ENCODE results near the gene KIAA1586.
"Not testable (repeated sequence)": the region's sequence is repeated elsewhere in the genome, so short reads cannot be mapped to it uniquely, and the experiment has no call there.

The KIAA1586 gene

GRCh38 chr6:57089687-57090457 is 43.4 kb downstream of the KIAA1586 start, which contains the start of gene ZNF451:
Gene ZNF451, plus strand, starts transcription at chr6:57090188. Its CDS starts 66 bp downstream, at chr6:57090254.
- TF ChIP-seq FOXK2 (IDR thresholded peaks at IDR 0.05) (no peak), ELF4 (IDR thresholded peaks at IDR 0.05) (0 out of 2 replicates have a peak, but pooled peaks have one; percentile 22), L3MBTL2 (conservative IDR thresholded peaks at IDR 0.05) (peak; percentile 91), FOXM1 (IDR thresholded peaks at IDR 0.05; ENCODE audit: borderline replicate concordance) (no peak), LEF1 (IDR thresholded peaks at IDR 0.05; ENCODE audit: borderline replicate concordance) (no peak), BHLHE40 (IDR thresholded peaks at IDR 0.05; ENCODE audit: borderline replicate concordance) (no peak), ARNT (IDR thresholded peaks at IDR 0.05) (no peak), NFRKB (IDR thresholded peaks at IDR 0.05) (no peak), HDGF (IDR thresholded peaks at IDR 0.05; ENCODE audit: borderline replicate concordance) (no peak; the same call in 1 of the 2 replicates), SUZ12 (IDR thresholded peaks at IDR 0.05) (no peak), PKNOX1 (IDR thresholded peaks at IDR 0.05) (no peak)
- POLR2A ChIA-PET, result interaction anchor here (1.0 kb wide), 3 partner anchors 81 to 132 kb away, joined by 3 to 6 read pairs (median 4); partner anchors contain the start of gene RAB23
- peak; percentile 90 for DNase-seq (ENCODE audit: extremely low spot score)
- CTCF ChIA-PET, result no interaction called here

- CTCF ChIA-PET; POLR2A ChIA-PET; DNase-seq (ENCODE audit: extremely low spot score): not testable (repeated sequence)
These were observed 44.1 kb downstream of the KIAA1586 start for GRCh38 chr6:57090458-57091067.

GRCh38 chr6:57091375-57091774 is 44.9 kb downstream of the KIAA1586 start:
- CTCF ChIA-PET; POLR2A ChIA-PET; DNase-seq (ENCODE audit: extremely low spot score): not testable (repeated sequence)

- ChIA-PET CTCF (no interaction called here), POLR2A (no interaction called here)
- no peak for DNase-seq (ENCODE audit: extremely low spot score)
- no peak for TF ChIP-seq TARDBP (IDR thresholded peaks at IDR 0.05)
- no peak for TF ChIP-seq SP1 (IDR thresholded peaks at IDR 0.05)
- TF ChIP-seq ZNF384 (IDR thresholded peaks at IDR 0.05), result no peak
- TF ChIP-seq PKNOX1 (IDR thresholded peaks at IDR 0.05), result no peak
- TF ChIP-seq CTBP1 (IDR thresholded peaks at IDR 0.05; ENCODE audit: borderline replicate concordance), result no peak
- TF ChIP-seq ARNT (IDR thresholded peaks at IDR 0.05), result no peak
- TF ChIP-seq NFRKB (IDR thresholded peaks at IDR 0.05), result no peak
- TF ChIP-seq FOXA1 (IDR thresholded peaks at IDR 0.05), result no peak
- no peak for TF ChIP-seq LEF1 (IDR thresholded peaks at IDR 0.05; ENCODE audit: borderline replicate concordance)
- TF ChIP-seq HDGF (IDR thresholded peaks at IDR 0.05; ENCODE audit: borderline replicate concordance), result no peak
- TF ChIP-seq ELF4 (IDR thresholded peaks at IDR 0.05), result no peak
- no peak for TF ChIP-seq SUZ12 (IDR thresholded peaks at IDR 0.05)
- no peak for TF ChIP-seq FOXK2 (IDR thresholded peaks at IDR 0.05)
These were observed 48.2 kb downstream of the KIAA1586 start for GRCh38 chr6:57094689-57095088.

GRCh38 chr6:57097596-57097995 is 51.1 kb downstream of the KIAA1586 start:
- DNase-seq (ENCODE audit: extremely low spot score), result no peak
- TF ChIP-seq HDGF (IDR thresholded peaks at IDR 0.05; ENCODE audit: borderline replicate concordance) (no peak), FOXK2 (IDR thresholded peaks at IDR 0.05) (no peak), ZNF384 (IDR thresholded peaks at IDR 0.05) (no peak), CTBP1 (IDR thresholded peaks at IDR 0.05; ENCODE audit: borderline replicate concordance) (no peak), PKNOX1 (IDR thresholded peaks at IDR 0.05) (no peak), SUZ12 (IDR thresholded peaks at IDR 0.05) (no peak), FOXM1 (IDR thresholded peaks at IDR 0.05; ENCODE audit: borderline replicate concordance) (no peak), BHLHE40 (IDR thresholded peaks at IDR 0.05; ENCODE audit: borderline replicate concordance) (no peak), LEF1 (IDR thresholded peaks at IDR 0.05; ENCODE audit: borderline replicate concordance) (no peak), FOXA1 (IDR thresholded peaks at IDR 0.05) (no peak), ARNT (IDR thresholded peaks at IDR 0.05) (no peak), TARDBP (IDR thresholded peaks at IDR 0.05) (no peak), SP1 (IDR thresholded peaks at IDR 0.05) (no peak), L3MBTL2 (conservative IDR thresholded peaks at IDR 0.05) (no peak)
- ChIA-PET CTCF (no interaction called here), POLR2A (no interaction called here)

GRCh38 chr6:57102976-57103375 is 56.5 kb downstream of the KIAA1586 start:
- ChIA-PET POLR2A (no interaction called here), CTCF (interaction anchor here (0.7 to 0.9 kb wide), 2 partner anchors 14 to 20 kb away, joined by 3 to 4 read pairs; no protein-coding TSS in a partner anchor)
- DNase-seq (ENCODE audit: extremely low spot score), result no peak
- TF ChIP-seq HDGF (IDR thresholded peaks at IDR 0.05; ENCODE audit: borderline replicate concordance) (no peak), FOXM1 (IDR thresholded peaks at IDR 0.05; ENCODE audit: borderline replicate concordance) (no peak), SP1 (IDR thresholded peaks at IDR 0.05) (no peak), FOXK2 (IDR thresholded peaks at IDR 0.05) (no peak), TARDBP (IDR thresholded peaks at IDR 0.05) (no peak), ARNT (IDR thresholded peaks at IDR 0.05) (no peak), CTBP1 (IDR thresholded peaks at IDR 0.05; ENCODE audit: borderline replicate concordance) (no peak), BHLHE40 (IDR thresholded peaks at IDR 0.05; ENCODE audit: borderline replicate concordance) (no peak), FOXA1 (IDR thresholded peaks at IDR 0.05) (no peak), LEF1 (IDR thresholded peaks at IDR 0.05; ENCODE audit: borderline replicate concordance) (no peak), PKNOX1 (IDR thresholded peaks at IDR 0.05) (no peak)
